Fibroblast of lung (primary cell): ENCODE measurements around the gene CLN5. TPM values are rescaled to one million over a fixed set of nuclear protein-coding genes. Genes with fewer than 3 reads are reported as not detected.
"Not testable (repeated sequence)": the region's sequence is repeated elsewhere in the genome, so short reads cannot be mapped to it uniquely, and the experiment has no call there.

Experiments
- DNase-seq, 2 donors: peaks; one replicate each; pipeline versions ENCODE4 v3.0.0 to v3.0.0-alpha.2; 2010; ENCODE audit warnings: low read depth in 2 of 2
- H2AFZ ChIP-seq: 2 replicates; pipeline ENCODE4 v1.5.1; 2012; ENCODE audit warnings: low read length, control low read depth, inconsistent platforms
- H3K27ac ChIP-seq: 2 replicates; pipeline ENCODE4 v1.5.1; 2011; ENCODE audit warnings: low read length, control low read depth; ENCODE audit not compliant: insufficient read depth
- H3K27me3 ChIP-seq: 2 replicates; pipeline ENCODE4 v1.5.1; 2011; ENCODE audit warnings: mild to moderate bottlenecking, low read length; ENCODE audit not compliant: control insufficient read depth, insufficient read depth
- H3K36me3 ChIP-seq: 2 replicates; pipeline ENCODE4 v1.5.1; 2011; ENCODE audit warnings: low read length; ENCODE audit not compliant: control insufficient read depth, insufficient read depth
- H3K4me1 ChIP-seq: 2 replicates; pipeline ENCODE4 v1.5.1; 2011; ENCODE audit warnings: low read length; ENCODE audit not compliant: control insufficient read depth, insufficient read depth; ENCODE audit errors: extremely low read depth
- H3K4me2 ChIP-seq: 2 replicates; pipeline ENCODE4 v1.5.1; 2011; ENCODE audit warnings: low read length, control low read depth; ENCODE audit not compliant: insufficient read depth; ENCODE audit errors: extremely low read depth
- H3K4me3 ChIP-seq, 4 experiments: fragments of 200-600 bp in 1 of 4; sonication (generic) in 1 of 4; replicated peaks in 1 of 4; 2 replicates each; pipeline ENCODE4 v1.5.1; 2011 to 2016; ENCODE audit warnings: low read length in 4 of 4, low read depth in 3 of 4, mild to moderate bottlenecking in 3 of 4, control low read depth in 2 of 4, inconsistent platforms in 1 of 4, mixed read lengths in 1 of 4; ENCODE audit not compliant: insufficient read depth in 1 of 4; ENCODE audit errors: control extremely low read depth in 1 of 4
- H3K79me2 ChIP-seq: 2 replicates; pipeline ENCODE4 v1.5.1; 2012; ENCODE audit warnings: mild to moderate bottlenecking, low read length, inconsistent platforms; ENCODE audit not compliant: control insufficient read depth, insufficient read depth
- H3K9ac ChIP-seq: 2 replicates; pipeline ENCODE4 v1.5.1; 2011; ENCODE audit warnings: mild to moderate bottlenecking, low read length, control low read depth; ENCODE audit not compliant: insufficient read depth
- H3K9me3 ChIP-seq: 2 replicates; pipeline ENCODE4 v1.5.1; 2012; ENCODE audit warnings: low read depth, low read length; ENCODE audit not compliant: control insufficient read depth, insufficient read depth
- H4K20me1 ChIP-seq: 2 replicates; pipeline ENCODE4 v1.5.1; 2011; ENCODE audit warnings: low read length; ENCODE audit not compliant: control insufficient read depth, insufficient read depth; ENCODE audit errors: extremely low read depth
- CTCF ChIP-seq, 2 donors: IDR thresholded peaks in 1 of 2; conservative IDR thresholded peaks in 1 of 2; 1 replicate in 1 of 2; 2 replicates in 1 of 2; pipeline ENCODE4 v1.5.1; 2011 to 2012; ENCODE audit warnings: low read length in 2 of 2, control low read depth in 1 of 2, inconsistent platforms in 1 of 2, low read depth in 1 of 2, mild to moderate bottlenecking in 1 of 2
- EZH2 ChIP-seq: IDR thresholded peaks from 2 replicates; pipeline ENCODE4 v1.5.1; 2012; ENCODE audit warnings: low read length, control low read depth, mild to moderate bottlenecking; ENCODE audit errors: missing control alignments
- polyA plus RNA-seq, 2 donors: library from polyadenylated mRNA; depleted of rRNA in 1 of 2; stranded (reverse) in 1 of 2; unstranded in 1 of 2; fragments of >200 nt; gene quantifications; 2 replicates each; pipeline ENCODE4 v1.2.1, GENCODE V29; 2011 to 2012; ENCODE audit warnings: missing spikeins in 1 of 2
- total RNA-seq: library from RNA; depleted of rRNA; stranded (reverse); fragments of >200 nt; gene quantifications from 2 replicates; pipeline ENCODE4 v1.2.1, GENCODE V29; 2014

Gene CLN5
- total and polyA plus RNA-seq, 2 donors (not counting 1 experiment from before 2014, with no cell fraction given), result 30.0 to 37.8 TPM

DNA sequence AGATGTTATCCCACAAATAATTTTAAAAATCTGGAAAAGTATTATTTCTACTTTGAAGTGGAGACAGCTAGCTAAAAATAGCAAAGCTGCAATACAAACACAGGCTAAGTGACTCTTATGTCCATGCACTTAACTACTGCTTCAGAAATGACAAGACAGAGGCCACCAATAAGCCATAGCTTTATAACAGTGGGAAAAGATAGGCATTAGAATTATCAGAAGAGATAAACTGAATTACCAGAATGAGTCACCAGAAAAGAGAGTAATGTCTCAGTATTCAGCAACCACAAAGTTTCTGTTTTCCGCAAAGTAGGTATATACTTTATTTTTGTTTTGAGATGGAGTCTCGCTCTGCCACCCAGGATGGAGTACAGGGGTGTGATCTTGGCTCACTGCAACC is 17.1 kb downstream of the CLN5 start:
- Histone ChIP-seq H3K9ac (no peak overlapping the region), H2AFZ (no peak overlapping the region), H3K4me2 (no peak overlapping the region), H3K4me1 (no peaks in the 10 kb centered on the region), H3K27ac (no peak overlapping the region), H3K27me3 (no peaks in the 10 kb centered on the region), H3K36me3 (peaks cover 7% of the 10 kb centered on the region), H3K79me2 (peaks cover 26% of the 10 kb centered on the region), H3K4me3 (no peak overlapping the region), H4K20me1 (no peaks in the 10 kb centered on the region), H3K9me3 (no peaks in the 10 kb centered on the region)
- peak in 1 of 2 donors; percentile 23 for DNase-seq
- TF ChIP-seq EZH2 (no peak), CTCF (conservative IDR thresholded peaks at IDR 0.05 in 1 of 2, IDR thresholded peaks at IDR 0.05 in 1 of 2; ENCODE audit: low read depth in 1 of 2, low read length in 2 of 2) (no peak)

DNA sequence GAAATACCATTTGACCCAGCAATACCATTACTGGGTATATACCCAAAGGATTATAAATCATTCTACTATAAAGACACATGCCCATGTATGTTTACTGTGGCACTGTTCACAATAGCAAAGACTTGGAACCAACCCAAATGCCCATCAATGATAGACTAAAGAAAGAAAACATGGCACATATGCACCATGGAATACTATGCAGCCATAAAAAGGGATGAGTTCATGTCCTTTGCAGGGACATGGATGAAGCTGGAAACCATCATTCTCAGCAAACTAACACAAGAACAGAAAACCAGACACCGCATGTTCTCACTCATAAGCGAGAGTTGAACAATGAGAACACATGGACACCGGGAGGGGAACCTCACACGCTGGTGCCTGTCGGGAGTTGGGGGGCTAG is 17.8 kb downstream of the CLN5 start:
- not testable (repeated sequence) for H3K4me3 ChIP-seq, H3K36me3 ChIP-seq, H4K20me1 ChIP-seq, DNase-seq, H3K27ac ChIP-seq, H3K4me2 ChIP-seq, H3K9ac ChIP-seq, H2AFZ ChIP-seq, H3K9me3 ChIP-seq, H3K4me1 ChIP-seq, H3K27me3 ChIP-seq
- H3K79me2 ChIP-seq, result peaks cover 29% of the 10 kb centered on the region

- Histone ChIP-seq H3K36me3 (peaks cover 11% of the 10 kb centered on the region), H3K9me3 (no peaks in the 10 kb centered on the region), H3K27me3 (no peaks in the 10 kb centered on the region), H3K79me2 (peaks cover 46% of the 10 kb centered on the region), H3K4me2 (no peak overlapping the region), H3K4me3 (no peak overlapping the region), H2AFZ (no peak overlapping the region), H3K9ac (no peak overlapping the region), H3K27ac (no peak overlapping the region), H3K4me1 (no peaks in the 10 kb centered on the region), H4K20me1 (no peaks in the 10 kb centered on the region)
- no peak for TF ChIP-seq CTCF (conservative IDR thresholded peaks at IDR 0.05 in 1 of 2, IDR thresholded peaks at IDR 0.05 in 1 of 2; ENCODE audit: low read depth in 1 of 2, low read length in 2 of 2)
- no peak for TF ChIP-seq EZH2
- DNase-seq, result no peak
Measured at GRCh38 chr13:77013853-77014542, 22.1 kb downstream of the CLN5 start.
